Fibroblast of skin of abdomen (primary cell): ENCODE data around the gene AFG1L.
"Not testable (repeated sequence)": the region's sequence is repeated elsewhere in the genome, so short reads cannot be mapped to it uniquely, and the experiment has no call there.

Experiments
- DNase-seq: peaks from one replicate; pipeline ENCODE4 v3.0.0-alpha.2; 2013

AFG1L gene

GRCh38 chr6:108355120-108355519, 60.3 kb downstream of the AFG1L start:
- no peak for DNase-seq

DNA sequence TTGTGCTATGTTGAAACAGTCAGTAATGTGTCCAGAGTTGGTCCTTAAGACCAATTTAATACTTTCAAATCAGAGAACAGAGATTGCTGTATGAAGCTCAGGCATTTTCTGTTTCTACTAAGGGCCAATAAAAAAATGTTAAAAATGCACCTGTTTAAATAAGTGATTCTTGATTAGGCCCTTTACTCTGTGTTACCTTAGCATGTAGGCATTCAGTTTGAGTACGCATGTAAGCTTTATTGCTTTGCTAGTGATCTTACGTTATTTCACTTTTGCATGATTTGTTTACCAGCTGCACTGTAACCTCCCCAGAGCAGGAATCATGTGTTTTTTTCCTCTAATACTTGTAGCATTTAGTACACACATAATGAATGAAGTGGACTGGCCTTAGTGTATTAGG, 61.0 kb downstream of the AFG1L start:
- no peak for DNase-seq

- DNase-seq = peak; percentile 19
Measured at GRCh38 chr6:108359901-108360882, 65.3 kb downstream of the AFG1L start.

DNA sequence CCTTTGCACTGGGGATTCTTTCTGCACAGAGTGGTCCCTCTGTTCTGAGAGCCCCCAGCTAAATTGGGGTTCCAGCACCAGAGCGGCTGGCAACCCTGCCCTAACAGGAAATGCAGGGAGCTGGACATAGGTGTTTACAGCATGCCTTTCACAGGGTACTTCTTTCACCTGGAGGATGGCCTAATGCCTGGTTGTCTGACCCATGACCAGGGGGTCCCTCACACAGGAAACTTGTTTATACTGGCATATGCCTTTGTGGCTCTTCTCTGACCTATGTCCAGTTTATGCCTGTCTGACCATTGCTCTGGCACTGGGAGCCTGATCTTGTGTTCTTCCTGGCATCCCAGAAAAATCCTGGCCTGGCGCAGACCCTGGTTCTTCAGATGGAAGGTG, 66.1 kb downstream of the AFG1L start:
- DNase-seq = no peak

DNA sequence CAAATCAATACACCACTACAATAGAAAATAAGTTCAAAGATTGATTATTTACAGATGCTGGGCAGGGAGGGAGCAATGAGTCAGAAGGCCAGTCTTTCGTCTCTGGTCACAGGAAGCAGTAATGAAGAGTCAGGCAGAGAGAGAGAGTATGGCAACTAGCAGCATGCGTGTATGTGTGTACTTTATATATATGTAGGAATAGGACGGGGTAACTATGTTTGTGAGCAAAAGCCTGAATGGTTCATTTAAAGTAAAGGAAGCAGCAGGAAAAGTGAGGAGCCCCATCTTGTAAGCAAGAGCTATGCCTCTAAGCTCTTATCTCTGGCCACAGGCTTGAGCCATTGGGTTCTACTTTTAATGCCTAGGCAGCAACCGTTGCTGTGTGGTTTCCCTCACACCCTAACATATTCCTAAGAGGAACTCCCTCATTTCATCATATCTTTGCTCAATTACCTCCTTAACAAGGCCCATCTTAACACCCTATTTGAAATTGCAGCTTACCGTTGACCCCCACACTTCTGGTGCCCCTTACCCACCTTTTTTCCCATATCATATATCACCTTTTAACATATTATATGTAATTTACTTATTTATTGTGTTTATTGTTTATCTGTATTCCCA, 66.6 kb downstream of the AFG1L start:
- peak; percentile 11 for DNase-seq

- DNase-seq = no peak
Measured at GRCh38 chr6:108362455-108362854, 67.6 kb downstream of the AFG1L start.

DNA sequence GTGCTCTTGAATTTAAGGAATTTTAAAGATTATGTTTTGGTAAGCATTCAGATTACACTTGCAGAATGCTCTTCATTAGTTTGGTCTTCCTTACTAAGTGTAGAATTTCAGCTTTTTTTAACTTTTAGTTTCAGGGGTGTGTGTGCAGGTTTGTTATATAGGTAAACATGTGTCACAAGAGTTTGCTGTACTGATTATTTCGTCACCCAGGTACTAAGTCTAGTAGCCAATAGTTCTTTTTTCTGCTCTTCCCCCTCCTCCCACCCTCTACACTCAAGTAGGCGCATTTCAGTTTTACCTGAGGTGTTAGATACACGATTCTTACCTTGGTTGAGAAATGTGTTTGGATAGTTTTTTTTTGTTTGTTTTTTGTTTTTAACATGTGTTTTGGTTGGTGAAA, 68.3 kb downstream of the AFG1L start:
- DNase-seq = no peak

DNA sequence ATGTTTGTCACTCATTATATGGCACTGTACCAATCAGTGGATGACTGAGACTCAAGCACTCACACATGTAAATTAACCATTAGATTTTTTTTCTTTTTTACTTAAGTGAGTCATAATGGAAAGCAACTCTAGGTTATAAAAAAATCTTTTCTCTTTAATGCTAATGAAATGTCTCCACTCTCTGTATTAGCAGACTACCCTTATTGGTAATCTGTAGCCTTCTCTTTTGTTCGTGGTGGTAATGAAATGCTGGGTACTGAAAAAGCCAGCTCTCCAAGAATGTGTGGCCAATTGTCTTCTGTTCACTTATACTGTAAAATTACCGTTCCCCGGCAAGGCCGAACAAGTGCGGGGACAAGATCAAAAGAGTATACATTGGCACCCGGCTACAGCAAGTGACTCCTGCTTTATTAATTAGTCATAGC, 69.0 kb downstream of the AFG1L start:
- no peak for DNase-seq

DNA sequence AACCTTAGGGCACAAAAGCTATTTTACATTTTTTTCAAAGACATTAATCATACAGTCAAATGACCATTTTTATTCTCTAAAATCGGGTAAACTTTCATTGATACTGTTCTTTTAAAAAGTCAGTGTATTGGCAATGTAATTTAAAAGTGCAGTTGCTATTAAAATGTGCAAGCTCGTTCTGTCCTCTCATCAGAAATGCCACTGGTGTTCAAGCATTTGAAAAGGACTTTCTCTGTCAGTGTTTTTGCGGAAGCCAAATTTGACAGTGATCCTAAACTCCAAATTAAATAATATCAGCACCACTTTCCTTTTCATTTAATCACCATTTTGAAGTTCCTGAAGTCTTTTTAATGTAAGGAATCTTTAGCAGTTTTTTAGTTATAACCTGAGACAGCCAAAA, 69.6 kb downstream of the AFG1L start:
- no peak for DNase-seq

DNA sequence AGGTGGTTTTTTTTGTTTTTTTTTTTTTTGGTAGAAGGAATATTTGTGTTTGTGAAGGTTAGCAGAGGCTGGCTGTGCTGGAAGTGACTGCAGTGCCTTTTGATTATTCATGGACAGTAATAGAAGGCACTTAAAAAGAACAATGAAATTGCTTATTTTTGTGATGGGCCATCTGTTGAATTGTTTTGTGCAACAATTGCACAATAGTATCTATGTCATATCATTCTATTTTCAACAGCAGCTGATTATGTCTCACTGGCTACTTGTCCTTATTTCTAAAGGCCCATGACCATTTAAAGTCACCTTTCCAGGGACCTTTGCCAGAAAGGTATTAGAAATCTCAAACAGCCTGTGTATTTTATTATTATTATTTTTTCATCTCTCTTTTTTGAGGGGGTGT, 70.6 kb downstream of the AFG1L start:
- DNase-seq = no peak

DNA sequence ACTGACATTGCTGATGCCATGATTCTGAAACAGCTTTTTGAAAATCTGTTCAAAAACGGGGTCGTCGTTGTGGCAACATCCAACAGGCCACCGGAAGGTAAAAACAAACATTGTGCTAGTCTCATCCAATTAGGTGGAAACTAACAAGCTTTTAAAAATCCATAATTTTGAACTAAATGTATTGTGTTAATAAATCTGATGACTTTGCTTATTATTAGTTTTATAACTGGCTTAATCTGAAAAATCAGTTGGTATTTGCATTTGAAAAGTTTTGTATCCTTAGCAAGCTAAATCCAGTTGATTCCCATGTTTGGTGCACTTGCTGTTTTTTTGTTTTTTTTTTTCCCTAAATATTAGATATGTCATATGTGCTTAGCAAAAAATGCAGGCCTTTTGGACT, 71.4 kb downstream of the AFG1L start:
- no peak for DNase-seq

DNA sequence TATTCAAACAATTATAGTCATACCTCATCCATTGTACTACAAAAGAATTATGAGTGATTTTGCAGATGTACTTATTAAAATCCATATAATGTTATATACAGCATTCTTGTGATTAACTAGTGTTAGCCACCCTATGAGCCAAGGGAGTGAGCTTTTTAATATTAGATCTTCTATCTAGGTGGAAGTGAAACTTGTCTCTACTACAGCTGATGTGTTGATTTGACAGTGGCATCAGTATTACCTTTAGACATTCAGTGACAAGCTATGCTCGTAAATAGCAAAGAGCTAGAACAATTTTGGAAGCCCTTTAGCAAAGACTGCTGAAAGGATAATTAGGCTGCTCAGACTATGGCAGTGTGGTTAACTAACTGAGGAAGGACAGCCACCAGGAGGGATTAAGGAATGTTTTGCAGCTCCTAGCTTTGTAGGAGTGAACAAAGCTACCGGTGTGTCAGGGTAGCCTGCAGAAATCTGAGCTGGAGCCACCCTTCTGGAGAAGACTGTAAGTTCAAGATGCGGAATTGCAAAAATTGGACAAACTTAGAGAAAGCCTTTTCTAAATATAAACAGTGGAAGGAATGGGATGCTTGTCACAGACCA, 73.7 kb downstream of the AFG1L start:
- DNase-seq = no peak

DNA sequence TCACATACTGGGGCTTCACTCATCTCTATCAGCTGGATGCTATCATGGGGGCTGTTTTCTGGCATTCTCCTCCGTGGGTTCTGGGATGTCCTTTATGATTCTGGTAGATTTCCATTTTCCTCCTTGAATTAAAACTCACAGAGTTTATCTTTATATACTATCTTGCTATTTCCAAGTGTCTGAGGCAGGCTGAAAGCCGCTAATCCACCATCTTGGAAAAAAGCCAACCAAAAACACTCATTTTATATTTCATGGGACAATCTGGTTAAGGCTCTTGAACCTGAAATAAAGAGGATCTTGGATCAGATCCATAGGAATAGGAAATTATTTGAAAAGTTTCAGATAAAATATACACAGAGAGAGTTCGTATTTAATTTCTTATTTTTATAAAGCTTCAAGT, 86.0 kb downstream of the AFG1L start:
- DNase-seq = no peak

- DNase-seq = no peak
Measured at GRCh38 chr6:108383981-108384380, 89.1 kb downstream of the AFG1L start.

DNA sequence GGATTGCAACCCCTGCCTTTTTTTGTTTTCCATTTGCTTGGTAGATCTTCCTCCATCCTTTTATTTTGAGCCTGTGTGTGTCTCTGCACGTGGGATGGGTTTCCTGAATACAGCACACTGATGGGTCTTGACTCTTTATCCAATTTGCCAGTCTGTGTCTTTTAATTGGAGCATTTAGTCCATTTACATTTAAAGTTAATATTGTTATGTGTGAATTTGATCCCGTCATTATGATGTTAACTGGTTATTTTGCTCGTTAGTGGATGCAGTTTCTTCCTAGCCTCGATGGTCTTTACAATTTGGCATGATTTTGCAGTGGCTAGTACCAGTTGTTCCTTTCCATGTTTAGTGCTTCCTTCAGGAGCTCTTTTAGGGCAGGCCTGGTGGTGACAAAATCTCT, 94.3 kb downstream of the AFG1L start:
- not testable (repeated sequence) for DNase-seq

- DNase-seq = no peak
Measured at GRCh38 chr6:108395297-108395696, 100.4 kb downstream of the AFG1L start.

DNA sequence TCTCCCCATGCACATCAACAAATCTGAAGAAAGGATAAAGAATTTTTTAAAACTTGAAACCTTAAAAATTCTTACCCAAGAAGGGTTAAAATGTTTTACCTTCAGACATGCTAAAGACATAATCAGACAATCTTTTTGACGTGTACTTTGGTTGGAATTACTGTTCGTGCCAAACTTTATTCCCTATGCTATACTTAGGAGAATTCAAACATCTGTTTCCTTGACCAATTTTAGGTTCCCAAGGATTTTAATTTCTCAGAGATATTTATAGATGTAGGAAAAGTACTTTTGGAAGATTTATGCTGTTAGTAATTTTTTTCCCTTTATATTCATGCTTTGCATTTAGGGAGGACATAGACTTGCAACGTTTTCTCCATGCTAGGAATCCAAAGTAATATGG, 108.4 kb downstream of the AFG1L start:
- DNase-seq = no peak

GRCh38 chr6:108406943-108407342, 112.1 kb downstream of the AFG1L start:
- DNase-seq = no peak

DNA sequence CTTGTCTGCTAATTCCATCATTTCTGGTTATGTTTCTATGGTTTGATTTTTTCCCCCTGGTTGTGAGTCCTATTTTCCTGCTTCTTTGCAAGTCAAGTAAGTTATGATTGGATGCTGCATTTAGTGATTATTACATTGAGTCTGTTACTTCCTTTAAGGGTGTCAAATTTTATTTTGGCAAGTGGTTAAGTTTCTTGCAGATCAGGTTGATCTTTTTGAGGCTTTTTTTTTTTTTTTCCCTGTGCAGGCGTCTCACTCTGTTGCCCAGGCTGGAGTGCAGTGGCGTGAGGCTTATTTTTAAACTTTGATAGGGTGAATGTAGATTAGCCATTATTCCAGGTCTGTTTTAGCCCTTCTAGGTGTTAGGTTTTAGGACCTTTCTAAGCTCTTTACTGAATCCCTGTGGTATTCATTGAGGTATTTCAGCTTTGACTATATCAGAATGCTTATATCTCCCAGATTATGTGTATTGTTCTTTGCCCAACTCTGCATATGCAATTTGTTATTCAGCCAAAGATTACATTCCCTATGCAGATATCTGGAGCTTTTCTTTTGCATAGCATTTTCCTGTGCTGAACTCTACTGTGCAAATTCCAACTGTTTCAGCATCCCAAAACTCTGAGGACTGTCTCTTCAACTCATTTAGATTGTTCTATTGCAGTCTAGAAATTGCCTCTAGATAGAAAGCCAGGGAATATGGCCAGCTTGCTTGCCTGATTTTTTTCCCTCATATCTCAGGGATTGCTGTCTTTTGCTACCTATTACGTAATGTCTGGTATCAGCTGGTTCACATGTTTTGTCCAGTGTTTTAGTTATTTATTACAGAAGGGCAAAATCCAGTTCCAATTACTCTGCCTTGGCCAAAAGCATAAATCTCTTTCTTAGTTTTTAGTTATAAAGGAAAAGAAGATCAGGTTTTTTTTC, 113.3 kb downstream of the AFG1L start:
- DNase-seq = peak; percentile 34

GRCh38 chr6:108408861-108409260, 114.0 kb downstream of the AFG1L start:
- no peak for DNase-seq

- not testable (repeated sequence) for DNase-seq
Measured at GRCh38 chr6:108416047-108416833, 121.4 kb downstream of the AFG1L start.

DNA sequence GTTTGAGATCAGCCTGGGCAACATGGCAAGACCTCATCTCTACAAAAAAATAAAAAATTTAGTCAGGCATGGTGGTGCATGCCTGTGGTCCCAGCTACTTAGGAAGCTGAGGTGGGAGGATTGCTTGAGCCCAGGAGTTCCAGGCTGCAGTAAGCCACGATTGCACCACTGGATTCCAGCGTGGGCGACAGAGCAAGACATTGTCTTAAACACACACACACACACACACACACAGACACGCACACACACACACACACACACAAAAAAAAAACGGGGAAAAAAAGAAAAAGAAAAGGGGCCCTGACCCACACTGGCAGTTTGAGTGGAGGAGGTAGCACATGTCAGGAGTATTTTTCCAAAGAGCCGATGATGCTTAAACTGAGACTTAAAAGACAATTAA, 122.2 kb downstream of the AFG1L start:
- peak; percentile 37 for DNase-seq
